ENCODE data around the gene OLFML1. TPM values are rescaled to one million over a fixed set of nuclear protein-coding genes. Genes with fewer than 3 reads are reported as not detected.

The OLFML1 gene
- total and polyA plus RNA-seq, 10 of the 15 experiments (the other 5 are each of a cell fraction or from before 2014, with no cell fraction given) = 0.04 to 0.71 (median 0.21) TPM; not detected in 6

DNA sequence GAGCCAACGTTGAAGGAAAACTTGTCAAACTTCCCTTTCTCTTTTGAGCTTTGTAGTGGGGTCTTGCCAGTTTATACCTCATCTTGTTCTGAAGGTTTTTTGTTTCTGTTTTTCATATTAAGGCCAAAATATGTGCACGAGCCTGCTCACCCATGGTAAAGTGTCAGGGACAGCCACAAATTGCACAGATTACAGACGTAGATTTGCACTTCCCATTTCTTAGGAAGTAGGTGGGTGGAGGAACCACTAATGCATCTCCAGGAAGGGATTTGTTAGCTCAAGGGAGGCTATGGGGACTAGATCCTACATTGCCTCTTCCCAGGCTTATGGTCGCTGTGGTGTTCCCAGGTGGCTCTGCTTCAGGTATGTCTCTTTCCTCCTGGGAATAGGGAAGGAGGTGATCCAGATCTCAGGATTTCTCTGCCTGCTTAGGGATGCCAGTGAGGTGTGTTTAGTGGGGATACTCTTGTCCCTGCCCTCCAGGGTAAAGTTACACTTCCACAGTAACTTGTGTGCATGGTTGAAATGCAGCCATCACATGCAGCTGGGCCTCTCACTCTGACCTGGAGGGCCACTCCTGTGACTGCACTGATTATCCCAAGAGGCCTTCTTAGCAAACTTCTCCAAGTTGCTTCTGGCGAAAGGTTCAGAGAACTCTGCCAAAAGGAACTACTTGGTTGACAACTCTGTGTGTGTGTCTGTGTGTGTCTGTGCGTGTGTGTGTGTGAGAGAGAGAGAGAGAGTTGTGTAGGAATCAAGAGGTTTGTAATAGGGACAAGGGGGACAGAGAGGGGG is 38.3 kb downstream of the OLFML1 start:
- Histone ChIP-seq H3K27me3 (replicated peaks in 1 of 2; ENCODE audit: control insufficient read depth in 2 of 2, insufficient read depth in 2 of 2, low read length in 1 of 2) (no peaks in the 10 kb centered on the region), H3K9ac (ENCODE audit: control insufficient read depth, insufficient read depth, low read length) (peak overlapping the region; percentile 42; the same call in 1 of the 2 replicates), H3K27ac (ENCODE audit: control insufficient read depth, insufficient read depth) (peak overlapping the region; percentile 100), H3K4me3 (peak overlapping the region; percentile 21; the same call in 1 of the 2 replicates), H3K4me2 (ENCODE audit: control insufficient read depth, insufficient read depth) (peak overlapping the region; percentile 100), H3K79me2 (ENCODE audit: control insufficient read depth, insufficient read depth, low read length) (peaks cover 94% of the 10 kb centered on the region), H3K4me1 (ENCODE audit: control insufficient read depth, insufficient read depth, low read length) (peaks cover 79% of the 10 kb centered on the region), H3K9me3 (replicated peaks; ENCODE audit: control insufficient read depth, insufficient read depth, low read length) (no peaks in the 10 kb centered on the region), H3K36me3 (ENCODE audit: control insufficient read depth in 2 of 2, insufficient read depth in 2 of 2, low read length in 1 of 2) (no peaks in the 10 kb centered on the region), H4K20me1 (ENCODE audit: control insufficient read depth, insufficient read depth) (no peaks in the 10 kb centered on the region), H2AFZ (ENCODE audit: control insufficient read depth, low read depth, low read length) (no peak overlapping the region)
- DNase-seq (ENCODE audit: low read depth, low spot score) = no peak
- no peak for ATAC-seq
- ChIA-PET POLR2A (interaction anchor here (0.7 to 5.0 kb wide), 4 partner anchors 8 to 13 kb away, joined by 3 to 78 read pairs (median 4); partner anchors contain the start of gene PPFIBP2), CTCF (interaction anchor here (1.3 to 8.4 kb wide), 5 partner anchors 10 to 48 kb away, joined by 4 to 67 read pairs (median 6); partner anchors contain the start of gene PPFIBP2), RAD21 (ENCODE audit: unreplicated experiment) (interaction anchor here (4.7 kb wide), 1 partner anchor 13 kb away, joined by 57 read pairs; the partner anchor contains the start of gene PPFIBP2), SMC1A (ENCODE audit: uncharacterized antibody, unreplicated experiment) (interaction anchor here (0.7 to 7.2 kb wide), 6 partner anchors 9 to 72 kb away, joined by 3 to 107 read pairs (median 24); partner anchors contain the start of gene PPFIBP2)
- BruUV-seq (replicated peaks) = no TSS peak
- FAIRE-seq = no peak
- intact Hi-C loops (cut with micrococcal nuclease; ENCODE audit: unreplicated experiment) = loop anchor here (10.0 kb wide), 2 partner anchors 909 to 1039 kb away; partner anchors contain the start of genes ARFIP2, TAF10, TIMM10B and TPP1
- WGBS (ENCODE audit: insufficient coverage, insufficient replicate concordance, low lambda C conversion rate, missing lambda C conversion rate) = 53% methylated on average over 6 of the region's 6 CpGs
- in situ Hi-C loops (cut with MboI) = loop anchor here (10.0 to 25.0 kb wide), 2 partner anchors 909 to 1836 kb away; partner anchors contain the start of genes TAF10, TPP1, TRIM22 and TRIM5
- TF ChIP-seq, protein P1, sequence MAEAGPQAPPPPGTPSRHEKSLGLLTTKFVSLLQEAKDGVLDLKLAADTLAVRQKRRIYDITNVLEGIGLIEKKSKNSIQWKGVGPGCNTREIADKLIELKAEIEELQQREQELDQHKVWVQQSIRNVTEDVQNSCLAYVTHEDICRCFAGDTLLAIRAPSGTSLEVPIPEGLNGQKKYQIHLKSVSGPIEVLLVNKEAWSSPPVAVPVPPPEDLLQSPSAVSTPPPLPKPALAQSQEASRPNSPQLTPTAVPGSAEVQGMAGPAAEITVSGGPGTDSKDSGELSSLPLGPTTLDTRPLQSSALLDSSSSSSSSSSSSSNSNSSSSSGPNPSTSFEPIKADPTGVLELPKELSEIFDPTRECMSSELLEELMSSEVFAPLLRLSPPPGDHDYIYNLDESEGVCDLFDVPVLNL (IDR thresholded peaks at IDR 0.05; ENCODE audit: low read depth, low read length) = no peak
- TF ChIP-seq, protein P2, sequence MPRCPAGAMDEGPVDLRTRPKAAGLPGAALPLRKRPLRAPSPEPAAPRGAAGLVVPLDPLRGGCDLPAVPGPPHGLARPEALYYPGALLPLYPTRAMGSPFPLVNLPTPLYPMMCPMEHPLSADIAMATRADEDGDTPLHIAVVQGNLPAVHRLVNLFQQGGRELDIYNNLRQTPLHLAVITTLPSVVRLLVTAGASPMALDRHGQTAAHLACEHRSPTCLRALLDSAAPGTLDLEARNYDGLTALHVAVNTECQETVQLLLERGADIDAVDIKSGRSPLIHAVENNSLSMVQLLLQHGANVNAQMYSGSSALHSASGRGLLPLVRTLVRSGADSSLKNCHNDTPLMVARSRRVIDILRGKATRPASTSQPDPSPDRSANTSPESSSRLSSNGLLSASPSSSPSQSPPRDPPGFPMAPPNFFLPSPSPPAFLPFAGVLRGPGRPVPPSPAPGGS (IDR thresholded peaks at IDR 0.05; ENCODE audit: borderline replicate concordance, insufficient read depth, low read depth, low read length, poor library complexity, severe bottlenecking) = no peak
- TF ChIP-seq SPI1 (IDR thresholded peaks at IDR 0.05; ENCODE audit: borderline replicate concordance, insufficient read depth, low read depth, low read length) (peak; percentile 69; the same call in 1 of the 2 replicates), IKZF1 (conservative IDR thresholded peaks at IDR 0.05) (peak; percentile 46), ESRRA (IDR thresholded peaks at IDR 0.05; ENCODE audit: low read length) (no peak), KAT2A (conservative IDR thresholded peaks at IDR 0.05; ENCODE audit: control insufficient read depth, low read depth, low read length) (no peak), EED (IDR thresholded peaks at IDR 0.05; ENCODE audit: low read depth) (peak; percentile 62), PAX8 (IDR thresholded peaks at IDR 0.05) (no peak), SMAD5 (IDR thresholded peaks at IDR 0.05; ENCODE audit: low read depth) (no peak), CHD4 (IDR thresholded peaks at IDR 0.05) (no peak), SREBF2 (IDR thresholded peaks at IDR 0.05; ENCODE audit: low read length) (no peak), GATAD2B (conservative IDR thresholded peaks at IDR 0.05; ENCODE audit: low read depth) (no peak)
- TF ChIP-seq, protein P3, sequence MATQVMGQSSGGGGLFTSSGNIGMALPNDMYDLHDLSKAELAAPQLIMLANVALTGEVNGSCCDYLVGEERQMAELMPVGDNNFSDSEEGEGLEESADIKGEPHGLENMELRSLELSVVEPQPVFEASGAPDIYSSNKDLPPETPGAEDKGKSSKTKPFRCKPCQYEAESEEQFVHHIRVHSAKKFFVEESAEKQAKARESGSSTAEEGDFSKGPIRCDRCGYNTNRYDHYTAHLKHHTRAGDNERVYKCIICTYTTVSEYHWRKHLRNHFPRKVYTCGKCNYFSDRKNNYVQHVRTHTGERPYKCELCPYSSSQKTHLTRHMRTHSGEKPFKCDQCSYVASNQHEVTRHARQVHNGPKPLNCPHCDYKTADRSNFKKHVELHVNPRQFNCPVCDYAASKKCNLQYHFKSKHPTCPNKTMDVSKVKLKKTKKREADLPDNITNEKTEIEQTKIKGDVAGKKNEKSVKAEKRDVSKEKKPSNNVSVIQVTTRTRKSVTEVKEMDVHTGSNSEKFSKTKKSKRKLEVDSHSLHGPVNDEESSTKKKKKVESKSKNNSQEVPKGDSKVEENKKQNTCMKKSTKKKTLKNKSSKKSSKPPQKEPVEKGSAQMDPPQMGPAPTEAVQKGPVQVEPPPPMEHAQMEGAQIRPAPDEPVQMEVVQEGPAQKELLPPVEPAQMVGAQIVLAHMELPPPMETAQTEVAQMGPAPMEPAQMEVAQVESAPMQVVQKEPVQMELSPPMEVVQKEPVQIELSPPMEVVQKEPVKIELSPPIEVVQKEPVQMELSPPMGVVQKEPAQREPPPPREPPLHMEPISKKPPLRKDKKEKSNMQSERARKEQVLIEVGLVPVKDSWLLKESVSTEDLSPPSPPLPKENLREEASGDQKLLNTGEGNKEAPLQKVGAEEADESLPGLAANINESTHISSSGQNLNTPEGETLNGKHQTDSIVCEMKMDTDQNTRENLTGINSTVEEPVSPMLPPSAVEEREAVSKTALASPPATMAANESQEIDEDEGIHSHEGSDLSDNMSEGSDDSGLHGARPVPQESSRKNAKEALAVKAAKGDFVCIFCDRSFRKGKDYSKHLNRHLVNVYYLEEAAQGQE (IDR thresholded peaks at IDR 0.05; ENCODE audit: low read depth, low read length) = no peak
- TF ChIP-seq, protein P4, sequence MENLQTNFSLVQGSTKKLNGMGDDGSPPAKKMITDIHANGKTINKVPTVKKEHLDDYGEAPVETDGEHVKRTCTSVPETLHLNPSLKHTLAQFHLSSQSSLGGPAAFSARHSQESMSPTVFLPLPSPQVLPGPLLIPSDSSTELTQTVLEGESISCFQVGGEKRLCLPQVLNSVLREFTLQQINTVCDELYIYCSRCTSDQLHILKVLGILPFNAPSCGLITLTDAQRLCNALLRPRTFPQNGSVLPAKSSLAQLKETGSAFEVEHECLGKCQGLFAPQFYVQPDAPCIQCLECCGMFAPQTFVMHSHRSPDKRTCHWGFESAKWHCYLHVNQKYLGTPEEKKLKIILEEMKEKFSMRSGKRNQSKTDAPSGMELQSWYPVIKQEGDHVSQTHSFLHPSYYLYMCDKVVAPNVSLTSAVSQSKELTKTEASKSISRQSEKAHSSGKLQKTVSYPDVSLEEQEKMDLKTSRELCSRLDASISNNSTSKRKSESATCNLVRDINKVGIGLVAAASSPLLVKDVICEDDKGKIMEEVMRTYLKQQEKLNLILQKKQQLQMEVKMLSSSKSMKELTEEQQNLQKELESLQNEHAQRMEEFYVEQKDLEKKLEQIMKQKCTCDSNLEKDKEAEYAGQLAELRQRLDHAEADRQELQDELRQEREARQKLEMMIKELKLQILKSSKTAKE (IDR thresholded peaks at IDR 0.05; ENCODE audit: low read depth, poor library complexity, severe bottlenecking) = no peak
